B cell (primary cell): ENCODE data around the gene NPHP4.
"Not testable (repeated sequence)": the region's sequence is repeated elsewhere in the genome, so short reads cannot be mapped to it uniquely, and the experiment has no call there.

Experiments
- CTCF ChIP-seq: fragments of 200-600 bp; IDR thresholded peaks from one replicate; pipeline ENCODE4 v1.8.0; 2022; ENCODE audit warnings: antibody characterized with exemption, mild to moderate bottlenecking
- EZH2 ChIP-seq: IDR thresholded peaks from 2 replicates; pipeline ENCODE4 v1.6.1; 2012; ENCODE audit warnings: borderline replicate concordance, low read depth, mild to moderate bottlenecking, moderate library complexity, low read length; ENCODE audit not compliant: insufficient read depth, poor library complexity, severe bottlenecking

GRCh38 chr1:5922700-5923330, 69.4 kb downstream of the NPHP4 start:
- not testable (repeated sequence) for TF ChIP-seq CTCF, EZH2
